ENCODE results near the gene ALDH1L1. TPM values are rescaled to one million over a fixed set of nuclear protein-coding genes. Genes with fewer than 3 reads are reported as not detected.

ALDH1L1 gene
- total RNA-seq, 4 donors from 2014 or later: 19.2 to 39.9 (median 25.9) TPM

- TF ChIP-seq POLR2A (IDR thresholded peaks at IDR 0.05; ENCODE audit: low read depth): no peak
- TF ChIP-seq CTCF (IDR thresholded peaks at IDR 0.05): no peak
- no peak for TF ChIP-seq POLR2AphosphoS5 (IDR thresholded peaks at IDR 0.05)
- TF ChIP-seq EP300 (IDR thresholded peaks at IDR 0.05): no peak
- intact Hi-C loops (cut with DNase I): no loop called here
Measured at GRCh38 chr3:126161309-126161708, 19.1 kb downstream of the ALDH1L1 start.

GRCh38 chr3:126160243-126161210, 19.9 kb downstream of the ALDH1L1 start:
- intact Hi-C loops (cut with DNase I): no loop called here
- Histone ChIP-seq H3K4me1 (no peaks in the 10 kb centered on the region), H3K9me3 (no peaks in the 10 kb centered on the region), H3K36me3 (peaks cover 0 to 30% (median 12%) of the 10 kb centered on the region in 4 donors), H3K4me3 (no peak overlapping the region), H3K27ac (replicated peaks in 1 of 4) (no peak overlapping the region), H3K27me3 (no peaks in the 10 kb centered on the region)
- TF ChIP-seq POLR2AphosphoS5 (IDR thresholded peaks at IDR 0.05) (no peak), CTCF (IDR thresholded peaks at IDR 0.05) (no peak), EP300 (IDR thresholded peaks at IDR 0.05) (no peak), POLR2A (IDR thresholded peaks at IDR 0.05; ENCODE audit: low read depth) (no peak)
- peak; percentile 74 for DNase-seq (ENCODE audit: extremely low spot score)
- WGBS: 94% methylated on average over 10 of the region's 10 CpGs

More at GRCh38 chr3:126161309-126161708, 19.1 kb downstream of the ALDH1L1 start:
- Histone ChIP-seq H3K4me3 (no peak overlapping the region), H3K9me3 (no peaks in the 10 kb centered on the region), H3K27ac (replicated peaks in 1 of 4) (no peak overlapping the region), H3K27me3 (no peaks in the 10 kb centered on the region), H3K4me1 (no peaks in the 10 kb centered on the region), H3K36me3 (peaks cover 0 to 29% (median 12%) of the 10 kb centered on the region in 4 donors)
- DNase-seq (ENCODE audit: extremely low spot score): peak; percentile 84
- 93% methylated on average over 5 of the region's 5 CpGs for whole genome bisulfite sequencing

- no peaks in the 10 kb centered on the region for H3K27me3 ChIP-seq
- intact Hi-C loops (cut with DNase I): no loop called here
- H3K9me3 ChIP-seq: no peaks in the 10 kb centered on the region
- 100% methylated on average over 1 of the region's 1 CpG for WGBS
- no peak overlapping the region for H3K4me3 ChIP-seq
- H3K27ac ChIP-seq (replicated peaks in 1 of 4): no peak overlapping the region
- peaks cover 0 to 30% (median 14%) of the 10 kb centered on the region in 4 donors for H3K36me3 ChIP-seq
- TF ChIP-seq POLR2A (IDR thresholded peaks at IDR 0.05; ENCODE audit: low read depth) (no peak), CTCF (IDR thresholded peaks at IDR 0.05) (no peak), POLR2AphosphoS5 (IDR thresholded peaks at IDR 0.05) (no peak), EP300 (IDR thresholded peaks at IDR 0.05) (no peak)
- DNase-seq (ENCODE audit: extremely low spot score): peak; percentile 86
- no peaks in the 10 kb centered on the region for H3K4me1 ChIP-seq
Measured at GRCh38 chr3:126159476-126159875, 20.9 kb downstream of the ALDH1L1 start.

- Histone ChIP-seq H3K4me3 (no peak overlapping the region), H3K27ac (replicated peaks in 1 of 4) (no peak overlapping the region), H3K36me3 (peaks cover 0 to 35% (median 16%) of the 10 kb centered on the region in 4 donors), H3K4me1 (no peaks in the 10 kb centered on the region), H3K9me3 (no peaks in the 10 kb centered on the region), H3K27me3 (no peaks in the 10 kb centered on the region)
- intact Hi-C loops (cut with DNase I): no loop called here
- 88% methylated on average over 7 of the region's 7 CpGs for WGBS
- TF ChIP-seq POLR2AphosphoS5 (IDR thresholded peaks at IDR 0.05): no peak
- TF ChIP-seq POLR2A (IDR thresholded peaks at IDR 0.05; ENCODE audit: low read depth): no peak
- TF ChIP-seq CTCF (IDR thresholded peaks at IDR 0.05): no peak
- TF ChIP-seq EP300 (IDR thresholded peaks at IDR 0.05): no peak
- no peak for DNase-seq (ENCODE audit: extremely low spot score)
Measured at GRCh38 chr3:126158912-126159454, 21.4 kb downstream of the ALDH1L1 start.
